ENCODE results near the gene HTR3B.
"Not testable (repeated sequence)": the region's sequence is repeated elsewhere in the genome, so short reads cannot be mapped to it uniquely, and the experiment has no call there.

Gene HTR3B

DNA sequence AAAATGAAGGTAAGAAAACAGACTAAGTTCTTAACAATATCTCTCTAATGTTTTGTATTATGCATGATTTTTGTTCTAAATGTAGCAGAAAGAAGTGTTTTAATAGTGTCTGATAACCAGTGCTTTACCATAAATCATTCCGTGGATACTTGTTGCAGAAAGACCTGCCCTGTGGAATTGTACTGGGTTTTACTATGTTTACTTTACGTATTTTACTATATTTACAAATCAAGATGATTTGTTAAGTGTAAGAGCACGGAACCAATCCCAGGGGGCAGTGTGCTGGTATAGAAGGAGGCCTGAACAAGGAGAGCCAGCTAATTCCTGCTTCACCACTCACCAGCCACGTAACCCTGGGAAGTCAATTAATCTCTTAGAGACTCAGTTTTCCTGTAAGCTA, 1.4 kb downstream of the HTR3B start:
- FAIRE-seq (no peak), DNase-seq (ENCODE audit: insufficient read length, low spot score) (no peak)
- TF ChIP-seq, protein P1, sequence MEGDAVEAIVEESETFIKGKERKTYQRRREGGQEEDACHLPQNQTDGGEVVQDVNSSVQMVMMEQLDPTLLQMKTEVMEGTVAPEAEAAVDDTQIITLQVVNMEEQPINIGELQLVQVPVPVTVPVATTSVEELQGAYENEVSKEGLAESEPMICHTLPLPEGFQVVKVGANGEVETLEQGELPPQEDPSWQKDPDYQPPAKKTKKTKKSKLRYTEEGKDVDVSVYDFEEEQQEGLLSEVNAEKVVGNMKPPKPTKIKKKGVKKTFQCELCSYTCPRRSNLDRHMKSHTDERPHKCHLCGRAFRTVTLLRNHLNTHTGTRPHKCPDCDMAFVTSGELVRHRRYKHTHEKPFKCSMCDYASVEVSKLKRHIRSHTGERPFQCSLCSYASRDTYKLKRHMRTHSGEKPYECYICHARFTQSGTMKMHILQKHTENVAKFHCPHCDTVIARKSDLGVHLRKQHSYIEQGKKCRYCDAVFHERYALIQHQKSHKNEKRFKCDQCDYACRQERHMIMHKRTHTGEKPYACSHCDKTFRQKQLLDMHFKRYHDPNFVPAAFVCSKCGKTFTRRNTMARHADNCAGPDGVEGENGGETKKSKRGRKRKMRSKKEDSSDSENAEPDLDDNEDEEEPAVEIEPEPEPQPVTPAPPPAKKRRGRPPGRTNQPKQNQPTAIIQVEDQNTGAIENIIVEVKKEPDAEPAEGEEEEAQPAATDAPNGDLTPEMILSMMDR (IDR thresholded peaks at IDR 0.05; ENCODE audit: insufficient read depth, missing control alignments): no peak

DNA sequence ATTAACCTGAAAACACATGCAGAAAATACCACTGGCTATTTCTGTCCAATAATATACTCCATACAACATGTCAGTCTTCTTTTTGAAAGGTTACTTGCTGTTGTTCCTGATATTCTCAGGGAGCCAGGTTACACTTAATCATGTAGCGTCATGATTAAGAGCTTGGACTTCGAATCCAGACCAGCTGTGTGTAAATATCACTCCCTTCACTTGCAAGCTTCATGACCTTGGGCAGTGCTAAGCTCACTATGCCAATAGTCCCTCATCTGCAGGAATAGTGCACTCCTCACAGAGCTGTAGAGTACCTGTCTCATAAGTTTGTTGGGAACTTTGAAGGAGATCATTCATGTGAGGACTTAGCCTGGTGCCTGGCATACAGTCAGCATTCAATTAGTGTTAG, 1.9 kb downstream of the HTR3B start:
- FAIRE-seq: no peak
- TF ChIP-seq, protein P1 (IDR thresholded peaks at IDR 0.05; ENCODE audit: insufficient read depth, missing control alignments): no peak
- DNase-seq (ENCODE audit: insufficient read length, low spot score): no peak

DNA sequence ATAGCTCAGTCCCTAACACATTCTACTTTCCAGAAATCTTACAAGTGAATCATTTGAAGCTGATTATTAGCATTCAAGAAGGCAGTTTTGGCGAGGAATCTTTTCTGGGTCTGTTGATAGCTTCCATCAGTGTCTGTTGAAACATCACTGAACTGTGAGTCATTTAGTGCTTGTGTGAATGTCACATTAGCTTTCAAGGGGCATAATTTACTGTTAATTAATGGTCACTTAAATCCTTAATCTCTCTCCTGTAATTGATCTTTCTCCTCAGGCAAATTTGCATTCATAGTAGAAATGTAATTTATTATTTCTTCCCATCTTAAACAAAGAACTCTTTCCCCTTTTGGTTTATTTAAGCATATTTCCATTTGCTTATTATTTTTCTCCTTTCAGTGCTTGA, 2.6 kb downstream of the HTR3B start:
- FAIRE-seq (no peak), DNase-seq (ENCODE audit: insufficient read length, low spot score) (no peak)
- TF ChIP-seq, protein P1 (IDR thresholded peaks at IDR 0.05; ENCODE audit: insufficient read depth, missing control alignments): no peak

DNA sequence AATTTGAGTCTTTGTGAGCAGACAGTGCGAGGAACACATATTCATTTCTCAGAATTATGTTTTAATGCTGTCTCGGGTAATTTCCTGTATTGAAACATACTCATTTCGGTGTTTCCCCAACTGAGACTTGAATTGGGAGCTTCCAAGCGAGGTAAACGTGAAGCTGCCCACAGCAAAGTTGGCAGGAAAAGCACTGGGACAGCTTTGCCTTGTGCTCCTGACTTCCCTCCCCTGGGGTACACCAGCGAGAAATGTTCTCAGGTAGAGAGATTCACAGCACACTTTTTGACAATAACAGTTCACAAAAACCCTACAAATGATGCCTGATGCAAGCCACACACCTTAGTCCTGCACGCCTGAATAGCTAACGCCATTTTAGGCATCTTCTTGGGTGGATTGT, 3.1 kb downstream of the HTR3B start:
- TF ChIP-seq, protein P1 (IDR thresholded peaks at IDR 0.05; ENCODE audit: insufficient read depth, missing control alignments): no peak
- FAIRE-seq (no peak), DNase-seq (ENCODE audit: insufficient read length, low spot score) (no peak)

DNA sequence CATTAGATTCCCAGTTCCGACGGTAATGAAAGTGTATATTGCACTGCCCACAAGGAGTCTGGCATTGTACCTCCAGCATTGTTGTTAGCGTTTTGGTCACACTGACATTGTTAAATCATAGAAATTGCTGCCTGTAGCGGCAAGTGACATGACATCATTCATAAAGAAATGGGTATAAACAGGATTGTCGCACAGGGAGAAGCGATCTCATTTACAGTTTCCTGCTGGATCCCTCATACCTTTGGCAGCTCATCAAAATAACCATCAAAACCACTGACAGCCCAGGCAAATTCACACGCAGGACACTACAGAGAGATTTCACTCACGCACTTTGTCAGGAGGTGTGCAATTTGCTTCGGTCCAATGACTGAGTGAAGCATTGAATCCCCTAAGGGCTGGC, 3.5 kb downstream of the HTR3B start:
- no peak for FAIRE-seq
- TF ChIP-seq, protein P1 (IDR thresholded peaks at IDR 0.05; ENCODE audit: insufficient read depth, missing control alignments): no peak

DNA sequence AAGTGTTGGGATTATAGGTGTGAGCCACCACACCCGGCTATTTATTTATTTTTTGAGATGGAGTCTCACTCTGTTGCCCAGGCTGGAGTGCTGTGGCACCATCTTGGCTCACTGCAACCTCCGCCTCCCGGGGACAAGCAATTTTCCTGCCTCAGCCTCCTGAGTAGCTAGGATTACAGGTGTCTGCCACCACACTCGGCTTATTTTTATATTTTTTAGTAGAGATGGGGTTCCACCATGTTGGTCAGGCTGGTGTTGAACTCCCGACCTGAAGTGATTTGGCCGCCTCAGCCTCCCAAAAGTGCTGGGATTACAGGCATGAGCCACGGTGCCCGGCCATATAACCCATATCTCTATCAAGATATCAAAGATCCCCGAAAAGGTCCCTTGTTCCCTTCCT, 6.9 kb downstream of the HTR3B start:
- not testable (repeated sequence) for FAIRE-seq; DNase-seq (ENCODE audit: insufficient read length, low spot score)

More for the DNA sequence above, 3.5 kb downstream of the HTR3B start:
- DNase-seq (ENCODE audit: insufficient read length, low spot score): no peak

DNA sequence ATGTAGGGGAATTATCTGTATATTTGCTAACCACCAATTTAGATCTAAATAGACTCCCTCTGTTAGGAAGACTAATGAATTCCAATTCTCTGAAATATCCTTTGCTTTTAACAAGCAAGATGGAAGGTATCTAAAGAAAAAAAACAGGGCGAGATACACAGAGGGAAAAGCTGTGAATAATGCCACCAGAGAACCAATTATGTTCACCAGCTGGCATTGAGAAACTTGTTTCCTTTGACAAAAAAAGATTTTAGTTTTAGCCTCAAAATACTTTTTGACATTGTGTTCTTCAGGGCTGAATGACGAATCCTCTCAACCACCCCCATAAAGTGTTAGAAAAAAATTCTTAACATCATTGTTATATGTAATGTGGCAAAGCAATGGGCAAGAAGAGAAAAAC, 19.0 kb downstream of the HTR3B start:
- DNase-seq (ENCODE audit: insufficient read length, low spot score) (no peak), FAIRE-seq (no peak)
- TF ChIP-seq, protein P1 (IDR thresholded peaks at IDR 0.05; ENCODE audit: insufficient read depth, missing control alignments): no peak
